Gastrocnemius medialis (tissue), 4 donors: ENCODE data around the gene ELMO2. TPM values are rescaled to one million over a fixed set of nuclear protein-coding genes. Genes with fewer than 3 reads are reported as not detected.

Experiments
- ATAC-seq, 2 donors: fragments of 150-250 bp; one replicate each; pipeline ENCODE4 v1.9.1; 2016
- DNase-seq, 2 donors: peaks; one replicate each; pipeline ENCODE4 v3.0.0-alpha.2; 2019
- H3K27ac ChIP-seq, 4 donors: fragments of 200-600 bp; sonication (generic); 1 replicate in 1 of 4; 2 replicates in 3 of 4; pipeline ENCODE4 v1.5.1; 2016 to 2018; ENCODE audit warnings: mild to moderate bottlenecking in 2 of 4, moderate library complexity in 1 of 4
- H3K27me3 ChIP-seq, 3 donors: fragments of 200-600 bp; sonication (generic) in 2 of 3; 1 replicate in 1 of 3; 2 replicates in 2 of 3; pipeline versions ENCODE4 v1.5.1 to v1.6.0; 2016 to 2019; ENCODE audit warnings: mild to moderate bottlenecking in 1 of 3, moderate library complexity in 1 of 3
- H3K36me3 ChIP-seq, 2 donors: fragments of 200-600 bp; sonication (generic) in 1 of 2; one replicate each; pipeline ENCODE4 v1.5.1; 2017 to 2018
- H3K4me1 ChIP-seq, 2 donors: fragments of 200-600 bp; sonication (generic) in 1 of 2; one replicate each; pipeline ENCODE4 v1.5.1; 2016 to 2017; ENCODE audit warnings: mild to moderate bottlenecking in 2 of 2
- H3K4me3 ChIP-seq, 4 donors: fragments of 200-600 bp; sonication (generic) in 3 of 4; 1 replicate in 1 of 4; 2 replicates in 3 of 4; pipeline ENCODE4 v1.5.1; 2016 to 2019; ENCODE audit warnings: mild to moderate bottlenecking in 2 of 4
- H3K9me3 ChIP-seq, 3 donors: fragments of 200-600 bp; sonication (generic) in 2 of 3; 1 replicate in 1 of 3; 2 replicates in 2 of 3; pipeline ENCODE4 v1.5.1; 2016 to 2019
- POLR2A ChIP-seq, 2 donors: fragments of 450-650 bp; IDR thresholded peaks; one replicate each; pipeline ENCODE4 v1.6.1; 2017; ENCODE audit warnings: antibody characterized with exemption in 2 of 2, mild to moderate bottlenecking in 2 of 2, moderate library complexity in 2 of 2
- in situ Hi-C, 4 donors: fragments of 200-750 bp; cut with MboI; loops; one replicate each; pipeline versions ENCODE4 v1.15.0 to v1.8.0; 2017; ENCODE audit warnings: low sequenced_read_pairs in 4 of 4
- intact Hi-C: fragments of 100-400 bp; cut with DNase I; formaldehyde crosslinking; loops from one replicate; pipeline ENCODE4 v1.15.1; 2023; ENCODE audit warnings: low total_unique reads
- total RNA-seq, 4 donors: library from RNA; depleted of rRNA; stranded (reverse); fragments of >200 nt; gene quantifications; one replicate each; pipeline versions ENCODE4 v1.1.0 to v1.2.3, GENCODE V29; 2016
- TF ChIP-seq, protein P1 (sequence below), 5 experiments: fragments of 450-650 bp in 3 of 5; fragments of 200-600 bp in 2 of 5; sonication (generic) in 2 of 5; IDR thresholded peaks in 4 of 5; conservative IDR thresholded peaks in 1 of 5; 1 replicate in 4 of 5; 2 replicates in 1 of 5; pipeline ENCODE4 v1.5.1; 2016 to 2019; ENCODE audit warnings: antibody characterized with exemption in 5 of 5, mild to moderate bottlenecking in 3 of 5, moderate library complexity in 3 of 5

Gene ELMO2
- total RNA-seq, 4 donors from 2014 or later, result 47.6 to 67.5 (median 53.6) TPM

DNA sequence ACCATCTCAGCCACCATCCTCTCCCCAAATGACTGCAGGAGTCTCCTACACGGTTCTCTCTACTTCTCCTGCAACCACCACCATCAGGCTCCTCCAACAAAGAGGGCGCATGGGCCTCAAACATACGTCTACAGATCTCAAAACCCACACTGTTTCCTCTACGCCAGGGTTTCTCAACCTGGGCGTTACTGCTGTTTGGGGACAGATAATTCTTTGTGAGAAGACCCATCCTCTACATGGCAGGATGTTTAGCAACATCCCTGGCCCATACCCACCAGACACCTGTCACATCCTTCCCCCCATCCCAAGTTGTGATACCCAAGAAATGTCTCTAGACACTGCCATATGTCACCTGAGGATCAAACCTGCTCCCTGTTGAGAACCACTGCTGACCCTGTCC is 45.0 kb downstream of the ELMO2 start:
- DNase-seq (no peak), ATAC-seq (no peak)
- Histone ChIP-seq H3K27ac (peak overlapping the region in 1 of 4 donors; percentile 14), H3K4me1 (peaks cover 65 to 70% of the 10 kb centered on the region in 2 donors), H3K36me3 (peaks cover 0 to 9% of the 10 kb centered on the region in 2 donors), H3K4me3 (no peak overlapping the region), H3K27me3 (no peaks in the 10 kb centered on the region), H3K9me3 (no peaks in the 10 kb centered on the region)
- TF ChIP-seq POLR2A (IDR thresholded peaks at IDR 0.05), result no peak
- TF ChIP-seq, protein P1, sequence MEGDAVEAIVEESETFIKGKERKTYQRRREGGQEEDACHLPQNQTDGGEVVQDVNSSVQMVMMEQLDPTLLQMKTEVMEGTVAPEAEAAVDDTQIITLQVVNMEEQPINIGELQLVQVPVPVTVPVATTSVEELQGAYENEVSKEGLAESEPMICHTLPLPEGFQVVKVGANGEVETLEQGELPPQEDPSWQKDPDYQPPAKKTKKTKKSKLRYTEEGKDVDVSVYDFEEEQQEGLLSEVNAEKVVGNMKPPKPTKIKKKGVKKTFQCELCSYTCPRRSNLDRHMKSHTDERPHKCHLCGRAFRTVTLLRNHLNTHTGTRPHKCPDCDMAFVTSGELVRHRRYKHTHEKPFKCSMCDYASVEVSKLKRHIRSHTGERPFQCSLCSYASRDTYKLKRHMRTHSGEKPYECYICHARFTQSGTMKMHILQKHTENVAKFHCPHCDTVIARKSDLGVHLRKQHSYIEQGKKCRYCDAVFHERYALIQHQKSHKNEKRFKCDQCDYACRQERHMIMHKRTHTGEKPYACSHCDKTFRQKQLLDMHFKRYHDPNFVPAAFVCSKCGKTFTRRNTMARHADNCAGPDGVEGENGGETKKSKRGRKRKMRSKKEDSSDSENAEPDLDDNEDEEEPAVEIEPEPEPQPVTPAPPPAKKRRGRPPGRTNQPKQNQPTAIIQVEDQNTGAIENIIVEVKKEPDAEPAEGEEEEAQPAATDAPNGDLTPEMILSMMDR (IDR thresholded peaks at IDR 0.05 in 4 of 5, conservative IDR thresholded peaks at IDR 0.05 in 1 of 5), result no peak
- in situ Hi-C loops (no loop called here), intact Hi-C loops (no loop called here)

DNA sequence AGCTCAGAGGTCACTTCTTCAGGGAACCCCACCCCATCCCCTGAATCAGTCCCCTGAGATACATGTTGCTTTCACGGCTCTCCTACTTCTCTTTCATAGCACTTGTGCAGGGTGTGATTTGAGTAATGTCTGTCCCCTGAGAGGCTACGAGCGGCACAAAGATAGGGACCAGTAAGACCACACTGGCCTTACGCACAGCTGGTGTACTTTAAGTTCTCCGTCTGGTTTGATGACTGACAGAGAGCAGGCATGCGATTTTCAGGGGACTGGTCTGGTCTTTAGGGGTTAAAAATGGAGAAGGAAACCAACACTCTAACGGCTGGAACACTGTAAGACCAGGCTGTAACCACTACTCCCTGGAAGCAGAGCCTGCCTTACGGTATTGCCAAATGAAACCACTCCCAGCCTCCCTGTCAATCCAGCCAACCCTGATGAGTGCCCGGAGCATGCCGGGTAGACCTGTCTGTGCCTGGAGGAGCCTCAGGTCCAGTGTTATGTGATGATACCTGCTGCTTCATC is 47.1 kb downstream of the ELMO2 start:
- no peaks in the 10 kb centered on the region for H3K9me3 ChIP-seq
- TF ChIP-seq POLR2A (IDR thresholded peaks at IDR 0.05), result no peak
- TF ChIP-seq, protein P1 (IDR thresholded peaks at IDR 0.05 in 4 of 5, conservative IDR thresholded peaks at IDR 0.05 in 1 of 5), result no peak
- H3K36me3 ChIP-seq, result no peaks in the 10 kb centered on the region
- in situ Hi-C loops (loop anchor here in 1 of 4 donors (10.0 kb wide), 1 partner anchor 234 kb away; no protein-coding TSS in a partner anchor), intact Hi-C loops (no loop called here)
- peaks cover 56 to 63% of the 10 kb centered on the region in 2 donors for H3K4me1 ChIP-seq
- ATAC-seq (peak; percentile 64 to 82), DNase-seq (peak; percentile 47 to 75)
- peak overlapping the region; percentile 51 to 80 (median 61) for H3K27ac ChIP-seq
- no peaks in the 10 kb centered on the region for H3K27me3 ChIP-seq
- H3K4me3 ChIP-seq, result peak overlapping the region in 1 of 4 donors; percentile 23

DNA sequence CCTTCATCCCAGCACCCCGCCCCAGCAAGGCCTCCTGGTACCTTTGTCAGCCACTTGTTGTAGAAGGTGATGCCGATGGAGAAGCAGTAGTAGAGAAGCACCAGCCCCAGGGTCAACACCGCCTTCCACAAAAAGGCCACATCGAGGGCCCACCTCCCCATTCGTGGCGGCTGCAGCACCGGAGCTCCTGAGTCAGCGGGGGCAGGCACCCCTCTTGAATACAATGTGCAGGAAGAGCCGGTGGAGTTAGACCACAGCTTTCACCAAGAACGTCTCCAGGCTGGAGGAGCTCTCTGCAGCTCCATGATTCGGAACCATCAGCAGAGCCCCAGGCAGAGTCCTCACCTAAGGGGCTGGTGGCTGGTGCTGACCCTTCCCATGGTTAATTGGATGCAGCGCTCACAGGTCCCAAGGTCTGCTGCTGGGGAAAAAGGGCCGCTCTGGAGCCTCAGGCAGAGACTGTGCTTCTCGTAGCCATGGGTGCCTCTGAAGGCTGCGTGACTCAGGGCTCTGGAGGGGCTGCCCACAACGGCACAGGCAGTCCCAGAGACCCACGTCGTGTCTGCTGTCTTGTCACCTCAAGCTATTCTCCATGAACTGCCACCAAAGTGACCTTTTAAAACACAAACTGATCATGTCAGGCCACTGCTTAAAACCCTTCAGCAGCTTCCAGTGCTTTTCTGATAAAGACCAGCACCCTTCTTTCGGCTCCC is 47.9 kb downstream of the ELMO2 start:
- Histone ChIP-seq H3K4me1 (peaks cover 55 to 61% of the 10 kb centered on the region in 2 donors), H3K27ac (peak overlapping the region; percentile 51 to 80 (median 61)), H3K9me3 (no peaks in the 10 kb centered on the region), H3K36me3 (peaks cover 0 to 2% of the 10 kb centered on the region in 2 donors), H3K4me3 (no peak overlapping the region), H3K27me3 (no peaks in the 10 kb centered on the region)
- intact Hi-C loops (no loop called here), in situ Hi-C loops (loop anchor here in 1 of 4 donors (10.0 kb wide), 1 partner anchor 234 kb away; no protein-coding TSS in a partner anchor)
- DNase-seq, result no peak
- no peak for TF ChIP-seq POLR2A (IDR thresholded peaks at IDR 0.05)
- TF ChIP-seq, protein P1 (IDR thresholded peaks at IDR 0.05 in 4 of 5, conservative IDR thresholded peaks at IDR 0.05 in 1 of 5), result no peak
- ATAC-seq, result no peak

DNA sequence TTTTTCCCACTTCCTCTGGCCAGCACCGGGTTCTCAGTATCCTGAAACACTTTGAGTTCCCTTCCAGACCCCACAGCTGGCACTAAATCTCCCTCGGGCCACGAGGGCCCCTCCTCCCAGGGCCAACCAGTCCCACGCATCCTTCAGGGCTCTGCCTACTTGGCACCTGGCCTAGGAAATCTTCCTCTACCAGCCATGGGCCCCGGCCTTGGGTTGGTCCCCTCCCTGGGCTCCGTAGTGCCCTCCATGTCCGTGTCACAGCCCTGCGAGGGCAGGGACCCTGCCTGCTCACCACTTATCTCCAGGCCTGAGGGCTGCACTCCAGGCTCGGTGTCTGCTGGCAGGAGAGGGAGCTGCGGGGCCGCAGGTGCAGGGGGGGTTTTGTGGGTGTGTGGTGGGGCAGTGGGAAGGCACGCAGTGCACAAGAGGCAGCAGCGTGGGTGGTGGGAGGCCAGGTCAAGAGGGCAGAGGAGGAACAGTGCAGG is 49.3 kb downstream of the ELMO2 start:
- Histone ChIP-seq H3K4me1 (peaks cover 40 to 47% of the 10 kb centered on the region in 2 donors), H3K27ac (peak overlapping the region in 2 of 4 donors; percentile 29 to 56), H3K9me3 (no peaks in the 10 kb centered on the region), H3K36me3 (peaks cover 0 to 5% of the 10 kb centered on the region in 2 donors), H3K27me3 (no peaks in the 10 kb centered on the region), H3K4me3 (no peak overlapping the region)
- in situ Hi-C loops, result loop anchor here in 1 of 4 donors (10.0 kb wide), 1 partner anchor 232 kb away; no protein-coding TSS in a partner anchor
- no peak for TF ChIP-seq POLR2A (IDR thresholded peaks at IDR 0.05)
- TF ChIP-seq, protein P1 (IDR thresholded peaks at IDR 0.05 in 4 of 5, conservative IDR thresholded peaks at IDR 0.05 in 1 of 5), result no peak
- DNase-seq (peak in 1 of 2 donors; percentile 32), ATAC-seq (no peak)
- intact Hi-C loops, result no loop called here
